NCI-H510A (cell line): ENCODE measurements around the gene DNHD1.
"Not testable (repeated sequence)": the region's sequence is repeated elsewhere in the genome, so short reads cannot be mapped to it uniquely, and the experiment has no call there.

Experiments used
- DNase-seq: peaks from one replicate; lab custom pipeline; 2025; lab: John Stamatoyannopoulos, UW

Gene DNHD1

DNA sequence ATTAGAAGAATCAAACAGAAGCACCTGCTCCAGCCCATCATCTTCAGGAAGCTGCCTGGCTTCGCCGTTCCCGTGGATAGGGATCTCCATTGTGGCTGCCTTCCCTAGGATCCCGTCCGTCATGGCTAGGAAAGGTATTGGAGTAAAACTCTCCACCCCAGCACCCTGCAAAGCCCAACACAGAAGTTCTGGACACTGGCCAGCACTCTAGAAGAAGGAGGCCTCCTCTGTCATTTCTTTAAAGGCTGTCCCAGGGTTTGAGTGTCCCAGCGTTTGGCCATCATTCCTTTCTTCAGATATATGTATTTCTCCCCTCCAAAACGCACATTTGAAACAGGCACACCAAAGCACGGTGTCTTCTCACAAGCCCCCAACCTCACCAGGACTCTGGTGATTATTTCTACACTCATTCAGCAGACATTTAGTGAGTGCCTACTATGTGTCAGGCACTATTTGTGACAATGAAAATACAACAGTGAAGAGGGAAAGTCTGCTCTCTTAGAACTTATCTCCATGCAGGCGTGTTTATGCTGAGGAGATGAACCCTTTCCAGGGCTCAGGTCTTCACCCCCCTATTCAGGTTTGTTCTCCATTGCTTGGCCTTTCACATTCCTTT, 16.7 kb upstream of the DNHD1 start:
- DNase-seq = no peak

DNA sequence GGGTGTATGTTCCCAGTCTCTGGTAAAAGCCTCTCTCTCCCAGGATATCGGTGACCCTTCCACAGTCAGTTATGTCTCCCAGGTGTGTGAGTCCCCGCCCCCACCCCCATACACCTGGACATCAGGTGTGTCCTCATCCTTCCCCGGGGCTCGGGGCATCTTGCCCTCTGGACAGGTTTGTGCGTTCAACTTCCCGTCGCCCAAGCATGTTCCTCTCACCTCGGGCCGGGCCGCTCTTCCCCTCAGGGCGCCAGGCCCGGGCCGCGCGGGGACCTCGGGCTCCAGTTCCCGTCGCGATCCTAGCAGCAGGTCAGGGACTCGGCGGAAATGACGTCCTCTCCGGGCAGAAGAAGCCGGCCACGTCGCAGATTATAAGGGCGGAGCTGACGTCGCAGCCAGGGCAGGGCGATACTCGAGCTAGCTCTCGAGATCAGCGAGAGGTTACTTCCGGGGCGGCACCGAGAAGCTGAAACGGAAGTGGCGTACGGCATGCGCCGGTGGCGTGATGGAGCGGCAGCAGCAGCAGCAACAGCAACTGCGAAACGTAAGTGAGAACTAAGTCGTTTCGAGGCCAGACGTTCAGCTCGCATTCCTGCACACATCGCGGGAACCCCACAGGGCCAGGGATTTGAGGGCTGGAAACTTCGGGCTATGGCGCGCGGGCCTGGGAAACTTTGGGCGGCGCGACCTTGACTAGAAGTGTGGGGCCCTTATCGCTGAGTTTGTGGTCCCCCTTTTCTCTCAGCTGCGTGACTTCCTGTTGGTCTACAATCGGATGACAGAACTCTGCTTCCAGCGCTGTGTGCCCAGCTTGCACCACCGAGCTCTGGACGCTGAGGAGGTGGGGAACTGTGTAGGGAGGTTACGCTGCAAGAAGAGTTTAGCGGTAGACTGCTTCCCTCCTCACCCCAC, 15.8 kb upstream of the DNHD1 start, which contains the start of the genes ARFIP2 and TIMM10B:
TSS of gene ARFIP2 (minus strand) at position 320 of the 912 bp plus-strand sequence. CDS start 910 bp downstream, outside the sequence.
TSS of gene TIMM10B (plus strand) at position 490 of the 912 bp plus-strand sequence. CDS start at position 506, 16 bp downstream.
- DNase-seq = peak; percentile 92

DNA sequence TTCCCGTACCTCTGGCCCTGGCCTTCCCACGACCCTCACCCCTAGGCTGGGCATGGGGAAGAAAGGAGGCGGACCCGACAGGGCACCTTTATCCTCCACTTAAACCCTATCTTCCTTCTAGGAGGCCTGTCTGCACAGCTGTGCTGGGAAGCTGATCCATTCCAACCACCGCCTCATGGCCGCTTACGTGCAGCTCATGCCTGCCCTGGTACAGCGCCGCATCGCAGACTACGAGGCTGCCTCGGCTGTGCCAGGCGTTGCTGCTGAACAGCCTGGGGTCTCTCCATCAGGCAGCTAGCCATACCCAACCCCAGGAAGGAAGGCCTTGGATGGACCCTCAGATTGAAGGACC, 15.2 kb upstream of the DNHD1 start:
- no peak for DNase-seq

DNA sequence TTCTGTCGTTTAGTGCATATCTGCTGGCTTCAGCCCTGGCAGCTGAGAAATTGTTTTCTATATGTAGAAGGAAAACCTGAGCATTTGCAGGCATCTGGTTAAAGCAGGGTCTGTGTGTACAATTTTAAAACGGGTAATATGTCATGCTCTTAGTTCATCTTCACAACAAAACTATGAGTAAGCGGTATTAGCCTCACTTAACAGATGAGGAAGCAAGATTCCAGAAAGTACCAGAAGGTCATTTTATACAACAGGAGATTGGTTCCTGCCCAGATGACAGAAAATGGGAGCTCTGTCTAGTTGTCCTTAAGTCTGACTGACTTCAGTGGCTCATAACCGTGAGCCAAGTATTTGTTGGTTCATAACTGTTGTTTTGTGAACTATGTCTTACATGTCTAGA, 14.6 kb upstream of the DNHD1 start:
- DNase-seq = no peak

DNA sequence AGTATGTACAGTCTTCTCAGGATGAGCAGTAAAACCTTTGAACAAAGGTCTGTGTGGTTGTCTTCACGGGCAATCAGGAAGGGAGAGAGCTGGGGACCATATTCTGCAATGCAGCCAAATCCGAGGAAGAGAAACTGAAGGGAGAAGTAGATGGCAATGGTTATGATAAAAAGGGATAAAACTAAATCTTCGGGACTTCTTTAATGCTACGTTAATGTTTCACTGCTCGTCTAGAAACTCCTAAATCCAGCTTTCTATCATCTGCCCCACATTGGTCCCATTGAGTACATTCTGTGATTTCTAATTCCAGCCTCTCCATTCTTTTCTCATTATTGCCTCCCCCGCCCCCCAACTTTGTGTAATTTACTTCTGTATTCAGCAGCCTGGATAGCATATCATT, 14.1 kb upstream of the DNHD1 start:
- no peak for DNase-seq

DNA sequence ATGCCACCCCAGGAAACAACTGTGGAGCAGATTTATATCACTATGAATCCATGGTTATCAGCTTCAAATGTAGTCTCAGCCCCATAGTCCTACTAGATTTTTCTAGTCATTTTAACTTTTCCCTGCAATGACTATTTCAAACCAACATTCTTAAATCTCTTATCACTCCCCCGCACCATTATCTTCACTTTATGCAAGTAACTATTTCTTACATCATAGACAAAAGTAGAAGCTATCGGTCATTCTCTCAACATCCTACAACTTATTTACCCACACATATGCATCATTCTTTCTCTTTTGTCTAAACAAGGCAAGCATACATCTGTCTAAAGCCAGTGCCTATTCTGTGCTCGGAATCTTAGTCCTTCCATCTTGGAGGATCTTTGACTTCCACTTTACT, 11.4 kb upstream of the DNHD1 start:
- DNase-seq = no peak

DNA sequence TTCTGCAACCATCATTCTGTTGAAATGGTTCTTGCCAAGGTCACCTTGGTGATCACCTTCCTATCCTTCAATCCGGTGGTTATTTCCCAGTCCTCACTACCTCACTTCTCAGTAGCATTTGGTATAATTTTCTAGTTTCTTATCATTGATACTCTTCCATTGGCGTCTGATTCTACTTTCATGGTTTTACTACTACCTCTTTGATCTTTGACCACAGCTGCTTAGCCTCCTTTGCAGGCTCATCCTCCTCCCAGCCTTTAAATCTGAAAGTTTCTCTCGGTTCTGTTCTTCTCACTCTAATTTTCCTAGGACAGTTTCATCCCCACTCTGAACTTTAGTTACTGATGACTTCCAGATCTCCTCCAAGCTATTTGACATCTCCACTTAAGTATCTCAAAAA, 10.8 kb upstream of the DNHD1 start:
- DNase-seq = no peak

DNA sequence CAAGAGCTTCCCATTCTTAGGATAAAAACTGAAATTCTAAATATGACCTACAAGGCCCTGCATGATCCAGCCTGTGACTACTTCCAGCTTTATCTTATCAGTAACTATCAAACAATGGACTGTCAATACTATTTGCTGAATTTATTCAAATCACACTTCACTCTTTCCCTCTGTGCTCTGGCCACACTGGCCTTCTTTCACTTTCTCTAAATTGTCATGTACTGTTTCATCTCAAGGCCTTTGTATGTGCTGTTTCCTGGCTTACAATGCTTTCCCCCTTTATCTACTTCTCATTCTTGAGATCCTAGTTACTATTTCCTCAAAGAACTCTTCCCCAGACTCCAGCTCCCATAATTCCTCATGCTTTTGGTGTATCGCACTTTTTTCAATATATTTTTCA, 10.1 kb upstream of the DNHD1 start:
- no peak for DNase-seq

DNA sequence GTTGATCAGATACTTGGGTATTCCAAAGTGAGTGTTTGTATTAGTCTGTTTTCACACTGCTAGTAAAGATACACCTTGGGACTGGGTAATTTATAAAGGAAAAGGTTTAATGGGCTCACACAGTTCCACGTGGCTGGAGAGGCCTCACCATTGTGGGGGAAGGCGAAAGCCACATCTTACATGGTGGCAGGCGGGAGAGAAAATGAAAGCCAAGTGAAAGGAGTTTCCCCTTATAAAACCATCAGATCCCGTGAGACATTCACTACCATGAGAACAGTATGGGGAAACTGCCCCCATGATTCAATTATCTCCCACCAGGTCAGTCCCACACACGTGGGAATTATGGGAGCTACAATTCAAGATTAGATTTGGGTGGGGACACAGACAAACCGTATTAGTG, 8.7 kb upstream of the DNHD1 start:
- no peak for DNase-seq

DNA sequence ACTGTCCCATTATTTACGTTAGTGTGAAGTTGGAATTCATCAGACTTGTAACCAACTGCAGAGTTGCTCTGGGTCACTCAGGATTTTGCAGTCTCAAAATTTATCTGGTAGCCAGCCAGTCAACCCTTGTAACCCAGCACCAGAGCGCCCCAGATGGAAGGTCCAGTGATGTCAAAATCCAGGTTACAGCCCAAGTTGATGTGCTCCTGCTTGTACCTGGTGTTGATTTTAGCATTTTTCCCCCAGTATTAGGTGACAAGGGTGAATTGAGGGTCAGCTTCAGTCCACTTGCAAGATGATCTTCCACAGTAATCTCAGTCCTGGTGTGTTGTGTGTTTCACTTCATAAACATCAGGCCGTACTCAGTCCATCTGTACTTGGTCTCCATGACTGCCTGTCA, 8.3 kb upstream of the DNHD1 start:
- DNase-seq = no peak

DNA sequence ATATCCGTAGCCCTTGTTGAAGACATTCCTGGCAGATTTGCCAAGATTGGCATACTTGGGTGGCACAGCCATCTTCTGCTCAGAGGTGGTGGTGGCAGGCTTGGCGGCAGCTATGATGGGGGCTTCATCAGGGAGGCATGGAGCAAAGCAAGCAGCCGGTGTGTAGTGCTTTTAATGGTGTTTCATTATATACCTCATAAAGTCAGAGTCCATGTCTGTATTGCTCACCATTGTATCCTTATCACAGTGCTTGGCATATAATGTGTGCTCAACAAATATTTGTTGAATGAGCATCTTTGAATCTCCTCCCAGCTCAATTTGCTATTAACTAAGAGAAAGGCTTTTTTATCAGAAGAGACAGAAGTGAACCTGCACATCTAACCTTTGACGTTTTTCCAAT, 7.8 kb upstream of the DNHD1 start:
- no peak for DNase-seq

DNA sequence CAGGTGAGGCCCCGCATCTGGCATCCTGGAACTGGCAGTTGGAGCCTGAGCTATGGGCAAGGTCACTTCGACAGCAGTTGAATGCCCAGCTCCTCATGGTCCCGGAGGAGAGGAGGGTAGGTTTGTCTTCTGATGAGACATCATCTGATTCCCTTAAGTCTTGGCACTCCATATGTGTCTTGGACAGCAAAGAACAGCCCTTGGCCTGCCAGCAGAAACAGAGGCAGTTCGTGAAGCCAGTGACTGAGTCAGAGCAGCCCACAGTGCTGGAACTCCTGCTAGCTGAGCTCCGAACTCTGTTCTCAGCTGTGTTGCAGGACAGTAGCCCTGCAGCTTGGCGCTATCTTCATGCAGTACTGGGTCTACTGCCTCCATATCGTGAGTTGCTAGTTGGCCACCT, 1.0 kb downstream of the DNHD1 start:
- DNase-seq = no peak

DNA sequence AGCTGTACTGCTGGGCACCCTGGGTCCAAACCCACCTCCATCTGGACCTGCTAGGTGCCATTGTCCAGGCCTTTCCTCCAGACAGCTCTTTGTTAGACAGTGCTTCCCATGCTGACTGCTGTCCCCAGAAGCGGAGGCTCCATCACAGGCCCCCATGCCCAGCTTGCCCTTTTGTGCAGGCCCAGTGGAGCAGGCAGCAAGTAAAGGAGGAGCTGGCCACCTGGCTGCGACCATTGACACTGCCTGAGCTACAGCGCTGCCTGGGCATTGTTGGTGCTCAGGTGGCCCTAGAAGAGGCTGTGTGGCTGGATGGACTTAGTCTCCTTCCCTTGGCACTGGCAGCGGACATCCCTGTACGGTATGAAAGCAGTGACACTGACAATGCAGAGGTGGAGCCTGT, 1.5 kb downstream of the DNHD1 start:
- no peak for DNase-seq

DNA sequence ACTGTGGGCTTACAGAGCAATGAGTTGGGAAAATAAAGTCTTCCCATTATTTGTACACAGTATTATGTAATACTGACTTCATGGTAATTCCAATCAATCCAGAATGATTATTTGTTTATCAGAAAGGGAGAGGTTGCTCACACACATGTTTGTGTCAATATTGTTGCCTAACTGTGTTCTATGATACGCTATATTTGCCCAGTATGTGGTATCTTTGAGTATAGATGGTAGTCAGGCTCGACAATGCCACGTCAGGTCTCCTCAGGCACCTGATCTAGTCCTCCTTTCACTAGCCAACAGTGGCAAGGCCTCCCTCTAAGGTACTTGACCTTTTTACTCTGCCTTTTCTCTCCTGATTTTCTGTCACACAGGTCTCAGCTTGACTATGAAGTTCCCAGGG, 5.3 kb downstream of the DNHD1 start:
- no peak for DNase-seq

DNA sequence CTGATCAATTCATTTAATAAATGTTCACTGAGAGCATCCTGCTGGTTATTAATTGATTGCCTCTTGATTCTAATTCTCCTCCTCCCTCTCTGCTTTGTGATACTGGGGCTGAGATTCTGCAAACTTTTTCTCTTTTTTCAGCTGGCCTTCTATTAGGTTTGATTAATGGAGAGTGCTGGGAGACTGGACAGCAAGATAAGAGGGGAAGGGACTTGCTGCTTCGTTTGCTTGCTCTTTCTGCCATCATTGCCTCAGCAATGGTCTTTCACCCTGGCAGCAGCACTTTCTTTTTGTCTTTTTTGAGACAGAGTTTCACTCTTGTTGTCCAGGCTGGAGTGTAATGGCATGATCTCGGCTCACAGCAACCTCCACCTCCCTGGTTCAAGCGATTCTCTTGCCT, 7.1 kb downstream of the DNHD1 start:
- DNase-seq = no peak

DNA sequence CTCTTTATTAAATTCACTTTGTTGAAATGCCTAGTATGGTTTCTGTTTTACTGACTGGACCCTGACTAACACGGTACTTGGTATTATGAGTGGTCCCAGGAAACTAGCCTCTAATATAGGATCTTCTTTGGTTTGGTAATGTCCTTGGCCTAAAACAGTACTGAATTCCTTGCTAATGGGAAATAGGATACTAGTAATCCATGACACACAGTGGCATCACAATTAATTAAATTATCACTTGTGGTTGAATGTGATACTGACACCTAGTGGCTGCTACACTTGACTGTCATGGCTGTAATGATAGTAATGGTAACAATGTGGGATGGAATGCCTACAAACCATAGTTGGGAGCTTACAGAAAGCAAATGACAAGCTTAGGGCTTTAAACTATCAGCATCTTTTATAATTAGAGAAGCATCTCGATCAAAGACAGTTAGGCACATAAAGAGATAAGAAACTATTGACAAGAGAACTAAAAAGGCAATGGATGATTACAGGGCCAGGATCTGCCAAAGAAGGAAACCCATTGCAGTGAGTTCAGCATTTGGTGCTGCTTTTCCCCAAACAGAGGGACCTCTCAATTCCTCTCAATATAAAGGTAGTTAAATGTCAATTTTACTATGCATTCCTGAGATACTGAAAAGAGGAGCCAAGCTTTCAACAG, 8.6 kb downstream of the DNHD1 start:
- no peak for DNase-seq

DNA sequence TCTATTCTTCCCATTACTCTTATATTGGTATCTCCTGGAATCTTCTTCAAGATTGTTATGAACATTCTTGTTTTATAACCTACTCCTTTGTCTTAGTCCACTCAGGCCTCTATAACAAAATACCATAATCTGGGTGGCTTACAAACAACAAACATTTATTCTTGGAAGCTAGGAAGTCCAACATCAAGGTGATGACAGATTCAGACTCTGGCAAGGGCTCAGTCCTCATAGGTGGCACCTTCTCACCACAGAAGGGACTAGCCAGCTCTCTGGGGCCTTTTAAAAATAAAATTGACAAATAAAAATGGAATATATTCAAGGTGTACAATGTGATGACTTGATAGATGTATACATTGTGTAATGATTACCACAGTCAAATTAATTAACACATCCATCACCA, 19.8 kb downstream of the DNHD1 start:
- no peak for DNase-seq

DNA sequence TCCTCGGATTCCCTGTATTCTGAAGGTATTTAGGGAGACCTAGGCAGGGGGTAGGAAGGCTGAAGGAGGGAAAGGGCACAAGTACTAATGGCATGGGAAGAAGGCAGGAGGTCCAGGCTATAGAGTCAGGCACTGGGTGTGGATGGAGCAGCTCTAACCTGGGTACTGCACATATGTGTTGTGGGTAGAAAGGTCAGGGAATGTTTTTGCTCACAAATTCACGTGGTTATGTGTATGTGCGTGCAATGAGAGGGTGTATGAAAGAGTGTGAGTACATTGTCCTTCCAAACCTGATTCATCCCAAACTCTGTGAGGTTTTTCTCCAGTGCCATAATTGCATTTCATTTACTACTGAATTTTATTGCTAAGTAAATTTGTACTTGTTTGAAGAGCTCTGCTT, 23.2 kb downstream of the DNHD1 start:
- DNase-seq = no peak

DNA sequence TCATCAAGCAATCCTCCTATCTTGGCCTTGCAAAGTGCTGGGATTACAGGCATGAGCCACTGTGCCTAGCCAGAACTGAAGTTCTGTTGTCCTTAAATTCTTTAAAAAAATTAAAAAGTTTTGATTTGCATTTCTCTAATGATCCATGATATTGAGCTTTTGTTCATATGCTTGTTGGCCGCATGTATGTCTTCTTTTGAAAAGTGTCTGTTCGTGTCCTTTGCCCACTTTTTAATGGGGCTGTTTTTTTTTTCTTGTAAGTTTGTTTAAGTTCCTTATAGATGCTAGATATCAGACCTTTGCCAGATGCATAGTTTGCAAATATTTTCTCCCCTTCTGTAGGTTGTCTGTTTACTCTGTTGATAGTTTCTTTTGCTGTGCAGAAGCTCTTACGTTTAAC, 24.9 kb downstream of the DNHD1 start:
- DNase-seq = not testable (repeated sequence)

DNA sequence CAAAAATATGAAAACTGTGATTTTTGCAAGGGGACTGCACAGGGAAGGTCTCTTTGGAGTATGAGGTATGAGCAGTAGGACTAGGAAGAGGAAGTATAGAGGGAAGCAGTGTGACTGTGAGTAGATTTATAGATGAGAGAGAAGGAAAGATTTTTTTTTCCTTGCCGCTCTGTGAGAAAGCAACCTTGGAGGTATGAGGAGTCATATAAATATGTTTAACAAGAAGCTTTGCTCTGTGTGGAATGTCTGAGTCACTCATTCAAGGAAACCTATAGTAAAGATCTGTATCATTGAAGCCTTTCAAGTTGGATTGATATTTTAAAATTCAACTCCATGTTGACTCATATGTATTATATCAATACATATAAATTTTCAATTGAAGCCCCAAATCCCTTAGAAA, 26.2 kb downstream of the DNHD1 start:
- no peak for DNase-seq

DNA sequence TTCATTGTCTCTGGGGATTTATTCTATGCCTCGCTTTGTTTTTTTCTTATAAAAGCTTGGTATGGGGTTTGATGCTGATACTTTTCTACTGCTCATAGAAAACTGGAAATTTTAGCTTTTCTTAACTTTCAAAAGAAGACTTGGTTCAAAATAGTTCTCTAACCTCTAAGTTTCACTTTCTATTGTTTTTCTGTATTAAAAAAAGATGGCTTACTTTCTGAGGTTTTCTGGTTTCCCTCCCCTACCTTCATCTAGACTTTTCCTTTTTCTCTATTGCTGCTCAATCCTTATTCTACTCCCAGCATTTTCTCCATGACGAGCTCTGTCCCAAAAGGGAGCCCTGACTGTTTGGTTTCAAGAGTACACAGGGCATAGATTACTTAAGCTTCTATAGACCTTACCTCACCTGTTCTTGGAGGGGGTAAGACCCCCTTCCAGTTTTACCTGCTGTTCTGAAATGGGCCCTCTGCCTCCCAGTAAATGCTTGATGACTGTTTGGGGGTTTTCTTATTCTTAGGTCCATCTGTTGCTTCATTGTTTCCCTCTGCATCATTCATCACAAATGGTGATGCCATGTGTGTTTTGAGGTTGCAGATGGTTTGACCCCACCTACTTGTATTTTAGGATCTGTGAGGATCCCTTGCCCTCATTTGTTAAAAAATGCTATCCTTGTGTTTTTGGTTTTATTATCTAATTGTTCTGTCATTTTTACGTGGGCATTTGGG, 29.5 kb downstream of the DNHD1 start:
- no peak for DNase-seq

DNA sequence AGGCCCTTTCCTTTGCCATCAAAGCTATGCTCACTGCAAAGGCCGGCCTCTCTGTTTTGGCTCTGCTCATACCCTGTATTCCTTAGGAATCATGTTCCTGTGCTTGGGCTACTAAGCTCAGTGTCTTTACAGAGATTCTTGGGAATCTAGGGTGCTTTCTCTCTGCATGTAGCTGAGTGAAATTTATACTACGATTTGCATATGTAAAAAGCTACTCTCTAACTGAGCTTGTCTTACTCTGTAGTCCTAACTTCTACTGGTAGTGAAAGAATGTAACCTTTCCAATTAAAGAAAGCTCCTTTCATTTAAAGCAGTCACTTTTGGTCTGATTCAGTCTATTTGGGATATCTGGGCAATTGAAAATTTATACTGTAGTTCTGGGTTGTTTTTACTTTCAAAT, 32.2 kb downstream of the DNHD1 start:
- DNase-seq = no peak
